Measurements from ENCODE around the gene MAP3K2. TPM values are rescaled to one million over a fixed set of nuclear protein-coding genes. Genes with fewer than 3 reads are reported as not detected.
A peak's percentile ranks its signal among the peaks of the same experiment; 100 is the strongest.

The MAP3K2 gene
- total RNA-seq, 1 experiment from 2014 or later = 36.0 TPM

DNA sequence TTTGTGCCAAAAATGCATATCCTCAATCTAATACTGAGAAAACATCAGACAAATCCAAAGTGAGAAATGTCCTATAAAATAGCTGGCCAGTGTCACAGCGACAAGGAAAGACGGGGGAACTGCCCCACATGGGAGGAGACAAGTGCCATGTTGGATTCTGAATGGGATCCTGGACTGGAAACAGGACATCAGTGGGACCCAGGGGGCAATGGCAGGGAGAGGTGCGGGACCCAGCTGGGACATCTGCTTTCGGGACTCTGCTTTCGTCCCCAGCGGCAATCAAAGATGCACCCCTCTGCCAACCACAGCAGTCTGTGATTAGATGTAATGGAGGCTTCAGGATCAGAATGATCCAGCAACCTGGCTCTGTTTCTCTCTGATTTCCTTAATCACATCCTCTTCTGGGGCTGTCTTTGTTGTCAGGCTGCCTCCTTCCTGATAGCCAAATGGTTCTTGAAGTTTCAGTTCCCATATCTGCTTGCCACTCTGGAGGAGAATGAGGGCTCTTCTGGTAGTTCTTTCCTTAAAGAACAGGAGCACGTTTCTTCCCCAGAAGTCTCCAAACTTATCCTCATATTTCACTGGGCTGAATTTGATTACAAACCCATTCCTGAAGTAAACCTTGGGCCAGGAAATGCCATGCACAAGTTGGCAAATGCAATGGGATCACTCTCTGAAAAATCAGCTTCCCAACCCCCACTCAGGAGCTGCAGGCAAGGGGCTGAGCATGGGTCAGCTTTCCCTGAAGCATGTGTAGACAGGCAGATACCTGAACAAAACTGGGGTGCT, 16.9 kb upstream of the MAP3K2 start:
- DNase-seq = peak; percentile 54
- no peaks in the 10 kb centered on the region for H3K9me2 ChIP-seq (replicated peaks; ENCODE audit: insufficient read depth, low read length)

DNA sequence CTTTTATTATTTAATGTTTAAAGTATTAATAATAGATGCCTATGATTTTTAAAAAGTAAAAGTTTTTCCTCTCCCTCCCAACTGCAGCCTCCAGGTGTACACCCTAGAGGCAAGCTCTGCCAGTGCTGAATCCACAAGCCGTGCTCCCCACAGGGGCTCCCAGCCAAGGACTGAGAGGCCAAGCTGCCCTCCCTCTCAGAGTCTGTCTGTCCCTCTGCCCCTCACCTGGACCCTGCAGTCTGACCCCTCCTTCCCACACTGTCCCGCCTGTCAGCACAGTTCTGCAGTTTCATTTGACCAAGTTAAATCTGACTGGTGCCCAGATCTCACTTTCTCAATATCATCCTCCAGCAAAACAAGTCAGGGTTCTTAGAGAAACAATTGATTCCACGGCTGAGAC, 15.7 kb upstream of the MAP3K2 start:
- no peak overlapping the region for H3K27ac ChIP-seq (ENCODE audit: low read length)
- no peak for DNase-seq
- no peak overlapping the region for H3K4me3 ChIP-seq (ENCODE audit: low read length)
- 0 out of 2 replicates have a peak overlapping the region, but pooled peaks have one; percentile 27 for H3K9ac ChIP-seq (ENCODE audit: low read length)
- no peak overlapping the region for H3K4me2 ChIP-seq (ENCODE audit: low read depth, low read length, poor library complexity, severe bottlenecking)
- H3K27me3 ChIP-seq (ENCODE audit: low read length) = no peaks in the 10 kb centered on the region
- no peaks in the 10 kb centered on the region for H3K79me2 ChIP-seq (ENCODE audit: low read length)
- no peaks in the 10 kb centered on the region for H4K20me1 ChIP-seq (ENCODE audit: insufficient read depth, low read depth, low read length)
- no peaks in the 10 kb centered on the region for H3K9me2 ChIP-seq (replicated peaks; ENCODE audit: insufficient read depth, low read length)
- no peak overlapping the region for H2AFZ ChIP-seq (ENCODE audit: low read length)
- H3K36me3 ChIP-seq (ENCODE audit: insufficient read depth, low read length) = no peaks in the 10 kb centered on the region
- H3K9me3 ChIP-seq (ENCODE audit: low read length) = no peaks in the 10 kb centered on the region
- H3K4me1 ChIP-seq (ENCODE audit: low read length) = peaks cover 28% of the 10 kb centered on the region

More for the DNA sequence above, 16.9 kb upstream of the MAP3K2 start:
- Histone ChIP-seq H3K9me3 (ENCODE audit: low read length) (no peaks in the 10 kb centered on the region), H4K20me1 (ENCODE audit: insufficient read depth, low read depth, low read length) (no peaks in the 10 kb centered on the region), H3K27ac (ENCODE audit: low read length) (no peak overlapping the region), H3K36me3 (ENCODE audit: insufficient read depth, low read length) (no peaks in the 10 kb centered on the region), H3K79me2 (ENCODE audit: low read length) (no peaks in the 10 kb centered on the region), H3K4me2 (ENCODE audit: low read depth, low read length, poor library complexity, severe bottlenecking) (no peak overlapping the region), H3K9ac (ENCODE audit: low read length) (no peak overlapping the region), H3K4me3 (ENCODE audit: low read length) (no peak overlapping the region), H3K4me1 (ENCODE audit: low read length) (peaks cover 28% of the 10 kb centered on the region), H2AFZ (ENCODE audit: low read length) (no peak overlapping the region), H3K27me3 (ENCODE audit: low read length) (no peaks in the 10 kb centered on the region)

DNA sequence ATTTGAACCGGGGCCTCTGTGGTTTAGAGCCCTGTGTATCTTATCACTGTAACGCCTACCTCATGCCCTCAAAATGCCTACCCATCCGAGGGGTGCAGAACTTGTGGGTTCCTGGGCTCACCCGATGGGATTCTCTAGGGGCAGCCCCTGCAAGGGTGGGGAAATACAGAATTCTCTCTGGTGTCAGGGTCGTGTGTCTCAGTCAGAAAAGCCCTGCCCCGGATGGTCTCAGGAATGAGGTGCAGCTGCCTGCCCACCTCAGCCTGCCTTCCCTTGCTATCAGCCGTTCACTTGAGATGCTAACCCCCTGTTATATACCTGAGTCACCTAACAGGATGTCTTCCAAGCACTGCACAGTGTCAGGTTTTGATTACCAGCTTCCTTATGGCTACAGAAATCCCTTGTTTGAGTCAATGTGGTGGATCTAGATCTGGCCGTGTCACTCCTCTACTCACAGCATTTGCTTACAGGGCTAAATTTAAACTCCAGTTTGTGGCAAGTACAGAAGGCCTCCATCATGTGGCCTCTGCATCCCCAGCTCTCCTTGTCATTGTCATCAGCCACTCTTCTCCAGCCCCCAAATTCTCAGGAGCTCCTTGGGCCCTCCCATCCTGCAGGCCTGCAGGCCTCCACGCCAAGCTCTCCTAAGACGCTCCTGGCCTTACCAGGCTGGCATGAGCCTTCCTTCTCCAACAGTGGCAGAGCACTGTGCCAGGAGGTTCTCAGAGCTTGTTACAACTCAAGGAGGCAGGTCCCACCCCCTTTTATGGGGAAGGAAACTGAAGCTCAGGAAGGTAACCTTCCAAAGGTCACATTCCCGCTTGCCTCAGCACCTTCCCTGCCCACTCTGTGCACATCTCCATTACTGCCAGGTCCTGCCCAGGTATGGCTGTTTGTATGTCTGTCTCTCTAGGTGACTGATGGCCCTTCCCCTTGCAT, 14.3 kb upstream of the MAP3K2 start:
- Histone ChIP-seq H3K4me3 (ENCODE audit: low read length) (no peak overlapping the region), H3K4me2 (ENCODE audit: low read depth, low read length, poor library complexity, severe bottlenecking) (no peak overlapping the region), H2AFZ (ENCODE audit: low read length) (peak overlapping the region; percentile 64; the same call in 1 of the 2 replicates), H3K36me3 (ENCODE audit: insufficient read depth, low read length) (no peaks in the 10 kb centered on the region), H3K4me1 (ENCODE audit: low read length) (peaks cover 20% of the 10 kb centered on the region), H3K79me2 (ENCODE audit: low read length) (no peaks in the 10 kb centered on the region), H4K20me1 (ENCODE audit: insufficient read depth, low read depth, low read length) (no peaks in the 10 kb centered on the region), H3K27ac (ENCODE audit: low read length) (no peak overlapping the region), H3K9me2 (replicated peaks; ENCODE audit: insufficient read depth, low read length) (no peaks in the 10 kb centered on the region), H3K9ac (ENCODE audit: low read length) (peak overlapping the region; percentile 16; the same call in 1 of the 2 replicates), H3K27me3 (ENCODE audit: low read length) (no peaks in the 10 kb centered on the region), H3K9me3 (ENCODE audit: low read length) (no peaks in the 10 kb centered on the region)
- no peak for DNase-seq

DNA sequence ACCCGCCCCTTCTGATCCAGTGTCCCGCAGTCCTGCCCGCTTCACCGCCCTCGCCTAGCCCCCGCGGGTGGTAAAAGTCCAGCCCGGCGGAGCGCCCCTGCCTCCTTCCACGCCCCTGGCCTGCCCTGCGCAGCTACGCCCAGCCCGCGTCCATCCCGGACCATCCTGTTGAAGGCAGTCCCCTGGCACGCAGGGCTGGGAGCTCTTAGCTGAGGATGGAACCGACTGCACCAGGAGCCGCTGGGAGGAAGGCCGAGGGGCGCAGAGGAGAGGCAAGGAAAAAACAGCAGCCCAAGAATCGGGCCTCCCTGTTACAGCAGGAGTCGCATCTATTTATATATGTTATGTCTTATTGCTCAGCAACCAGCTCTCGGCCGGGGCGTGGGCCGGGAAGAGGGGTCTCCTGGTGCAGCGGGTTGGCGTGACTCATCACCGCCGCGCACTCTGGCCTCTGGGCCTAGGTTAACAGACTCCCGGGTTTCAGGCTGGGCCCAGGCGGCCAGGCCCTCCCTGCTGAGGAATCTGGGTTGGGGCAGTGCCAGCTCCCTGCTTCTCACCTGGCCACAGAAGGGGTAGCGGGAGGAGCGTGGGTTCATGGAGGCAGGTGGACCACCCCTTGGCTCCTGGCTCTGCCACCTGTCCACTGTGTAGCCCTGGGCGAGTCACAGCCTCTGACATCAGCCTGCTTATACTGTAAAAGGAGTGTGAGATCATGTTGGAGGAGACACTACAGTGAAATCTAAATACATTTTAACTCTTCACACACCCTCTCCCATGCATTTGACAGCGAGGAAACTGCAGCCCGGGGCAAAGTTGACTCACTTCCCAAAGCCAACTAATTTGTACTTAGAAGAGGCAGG, 13.4 kb upstream of the MAP3K2 start:
- Histone ChIP-seq H3K4me3 (ENCODE audit: low read length) (no peak overlapping the region), H2AFZ (ENCODE audit: low read length) (no peak overlapping the region), H3K9ac (ENCODE audit: low read length) (no peak overlapping the region), H3K4me1 (ENCODE audit: low read length) (peaks cover 20% of the 10 kb centered on the region), H3K27ac (ENCODE audit: low read length) (no peak overlapping the region), H3K27me3 (ENCODE audit: low read length) (no peaks in the 10 kb centered on the region), H3K4me2 (ENCODE audit: low read depth, low read length, poor library complexity, severe bottlenecking) (no peak overlapping the region), H3K79me2 (ENCODE audit: low read length) (no peaks in the 10 kb centered on the region), H4K20me1 (ENCODE audit: insufficient read depth, low read depth, low read length) (no peaks in the 10 kb centered on the region), H3K9me2 (replicated peaks; ENCODE audit: insufficient read depth, low read length) (no peaks in the 10 kb centered on the region), H3K9me3 (ENCODE audit: low read length) (no peaks in the 10 kb centered on the region), H3K36me3 (ENCODE audit: insufficient read depth, low read length) (no peaks in the 10 kb centered on the region)
- DNase-seq = no peak

GRCh38 chr2:127400533-127400896, 12.7 kb upstream of the MAP3K2 start:
- no peak overlapping the region for H3K4me3 ChIP-seq (ENCODE audit: low read length)
- no peaks in the 10 kb centered on the region for H4K20me1 ChIP-seq (ENCODE audit: insufficient read depth, low read depth, low read length)
- H3K27me3 ChIP-seq (ENCODE audit: low read length) = no peaks in the 10 kb centered on the region
- no peaks in the 10 kb centered on the region for H3K36me3 ChIP-seq (ENCODE audit: insufficient read depth, low read length)
- H3K9me2 ChIP-seq (replicated peaks; ENCODE audit: insufficient read depth, low read length) = no peaks in the 10 kb centered on the region
- no peaks in the 10 kb centered on the region for H3K79me2 ChIP-seq (ENCODE audit: low read length)
- DNase-seq = no peak
- H3K9me3 ChIP-seq (ENCODE audit: low read length) = no peaks in the 10 kb centered on the region
- H3K4me2 ChIP-seq (ENCODE audit: low read depth, low read length, poor library complexity, severe bottlenecking) = no peak overlapping the region
- no peak overlapping the region for H3K9ac ChIP-seq (ENCODE audit: low read length)
- H2AFZ ChIP-seq (ENCODE audit: low read length) = no peak overlapping the region
- H3K27ac ChIP-seq (ENCODE audit: low read length) = no peak overlapping the region
- peaks cover 20% of the 10 kb centered on the region for H3K4me1 ChIP-seq (ENCODE audit: low read length)

GRCh38 chr2:127398239-127398590, 10.4 kb upstream of the MAP3K2 start:
- no peaks in the 10 kb centered on the region for H3K9me2 ChIP-seq (replicated peaks; ENCODE audit: insufficient read depth, low read length)
- no peak overlapping the region for H3K4me2 ChIP-seq (ENCODE audit: low read depth, low read length, poor library complexity, severe bottlenecking)
- peaks cover 10% of the 10 kb centered on the region for H3K4me1 ChIP-seq (ENCODE audit: low read length)
- no peaks in the 10 kb centered on the region for H4K20me1 ChIP-seq (ENCODE audit: insufficient read depth, low read depth, low read length)
- H3K4me3 ChIP-seq (ENCODE audit: low read length) = no peak overlapping the region
- no peaks in the 10 kb centered on the region for H3K36me3 ChIP-seq (ENCODE audit: insufficient read depth, low read length)
- no peak for DNase-seq
- no peak overlapping the region for H3K9ac ChIP-seq (ENCODE audit: low read length)
- no peaks in the 10 kb centered on the region for H3K9me3 ChIP-seq (ENCODE audit: low read length)
- no peak overlapping the region for H3K27ac ChIP-seq (ENCODE audit: low read length)
- H3K79me2 ChIP-seq (ENCODE audit: low read length) = no peaks in the 10 kb centered on the region
- no peaks in the 10 kb centered on the region for H3K27me3 ChIP-seq (ENCODE audit: low read length)
- no peak overlapping the region for H2AFZ ChIP-seq (ENCODE audit: low read length)

- no peaks in the 10 kb centered on the region for H3K9me3 ChIP-seq (ENCODE audit: low read length)
- H3K27me3 ChIP-seq (ENCODE audit: low read length) = no peaks in the 10 kb centered on the region
- peaks cover 14% of the 10 kb centered on the region for H3K4me1 ChIP-seq (ENCODE audit: low read length)
- no peaks in the 10 kb centered on the region for H3K9me2 ChIP-seq (replicated peaks; ENCODE audit: insufficient read depth, low read length)
- no peaks in the 10 kb centered on the region for H4K20me1 ChIP-seq (ENCODE audit: insufficient read depth, low read depth, low read length)
- no peak overlapping the region for H3K9ac ChIP-seq (ENCODE audit: low read length)
- H3K79me2 ChIP-seq (ENCODE audit: low read length) = no peaks in the 10 kb centered on the region
- no peaks in the 10 kb centered on the region for H3K36me3 ChIP-seq (ENCODE audit: insufficient read depth, low read length)
- DNase-seq = no peak
- H3K27ac ChIP-seq (ENCODE audit: low read length) = no peak overlapping the region
- no peak overlapping the region for H3K4me3 ChIP-seq (ENCODE audit: low read length)
- no peak overlapping the region for H2AFZ ChIP-seq (ENCODE audit: low read length)
- H3K4me2 ChIP-seq (ENCODE audit: low read depth, low read length, poor library complexity, severe bottlenecking) = no peak overlapping the region
Observed at GRCh38 chr2:127397568-127398238, 9.9 kb upstream of the MAP3K2 start.

All from Karpas-422 (cell line).